KMS-11 (cell line): ENCODE data around the gene ASB7.

ENCODE experiments used
- H2AFZ ChIP-seq: fragments of 200-600 bp; sonication (generic); 2 replicates; pipeline ENCODE4 v1.6.1; 2016; ENCODE audit warnings: antibody characterized with exemption, mixed run types, low read depth
- H3K27ac ChIP-seq: fragments of 200-600 bp; sonication (generic); 2 replicates; pipeline ENCODE4 v1.6.1; 2016; ENCODE audit warnings: mild to moderate bottlenecking, mixed run types
- H3K27me3 ChIP-seq: fragments of 200-600 bp; sonication (generic); 2 replicates; pipeline ENCODE4 v1.6.1; 2017; ENCODE audit warnings: mild to moderate bottlenecking, low read depth, mixed run types, moderate library complexity; ENCODE audit not compliant: insufficient read depth
- H3K36me3 ChIP-seq: fragments of 200-600 bp; sonication (generic); 2 replicates; pipeline ENCODE4 v1.6.1; 2017; ENCODE audit warnings: mild to moderate bottlenecking, mixed run types; ENCODE audit not compliant: insufficient read depth
- H3K4me1 ChIP-seq: fragments of 200-600 bp; sonication (generic); 2 replicates; pipeline ENCODE4 v1.6.1; 2016; ENCODE audit warnings: mild to moderate bottlenecking, low read depth, mixed run types; ENCODE audit not compliant: poor library complexity, severe bottlenecking
- H3K4me2 ChIP-seq: fragments of 200-600 bp; sonication (generic); 2 replicates; pipeline ENCODE4 v1.7.0; 2016; ENCODE audit warnings: mild to moderate bottlenecking, mixed run types
- H3K4me3 ChIP-seq: fragments of 200-600 bp; sonication (generic); IDR thresholded peaks from 2 replicates; pipeline ENCODE4 v1.6.1; 2017; ENCODE audit warnings: low read depth, low read length, mixed read lengths; ENCODE audit not compliant: insufficient read depth
- H3K79me2 ChIP-seq: fragments of 200-600 bp; sonication (generic); 2 replicates; pipeline ENCODE4 v1.6.1; 2016; ENCODE audit warnings: low read depth, mixed run types; ENCODE audit not compliant: insufficient read depth
- H3K9ac ChIP-seq: fragments of 200-600 bp; sonication (generic); 2 replicates; pipeline ENCODE4 v1.6.1; 2016; ENCODE audit warnings: mild to moderate bottlenecking, mixed run types
- H4K20me1 ChIP-seq: fragments of 200-600 bp; sonication (generic); 2 replicates; pipeline ENCODE4 v1.6.1; 2016; ENCODE audit warnings: mild to moderate bottlenecking, mixed run types; ENCODE audit not compliant: insufficient read depth
- TF ChIP-seq, protein P1 (sequence below): fragments of 200-600 bp; sonication (generic); conservative IDR thresholded peaks from 2 replicates; pipeline ENCODE4 v1.6.1; 2017; ENCODE audit warnings: low read depth, mild to moderate bottlenecking, antibody characterized with exemption, low read length, moderate library complexity, mixed read lengths

ASB7 gene

DNA sequence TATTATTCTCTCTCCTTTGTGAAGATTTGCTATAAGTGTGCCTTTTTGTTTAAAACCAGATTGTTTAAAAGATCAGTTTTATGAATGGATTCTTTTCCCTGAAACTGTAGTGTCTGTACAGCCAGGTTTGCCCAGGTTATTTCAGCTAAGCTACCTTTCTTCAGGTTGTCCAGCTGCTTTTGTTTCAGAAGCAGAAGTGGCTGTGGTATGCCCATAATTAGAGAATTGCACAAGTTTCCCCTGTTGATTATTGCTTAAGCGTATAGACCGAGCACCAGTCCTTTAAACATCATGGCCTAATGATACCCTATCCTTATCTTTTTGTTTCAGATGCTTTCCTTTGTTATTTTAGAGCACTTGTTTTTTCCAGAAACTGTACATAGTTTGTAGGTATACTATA lies 10.2 kb downstream of the ASB7 start:
- no peak overlapping the region for H3K27ac ChIP-seq
- H3K4me1 ChIP-seq, result no peaks in the 10 kb centered on the region
- H3K4me2 ChIP-seq, result no peak overlapping the region
- no peak overlapping the region for H3K4me3 ChIP-seq
- TF ChIP-seq, protein P1, sequence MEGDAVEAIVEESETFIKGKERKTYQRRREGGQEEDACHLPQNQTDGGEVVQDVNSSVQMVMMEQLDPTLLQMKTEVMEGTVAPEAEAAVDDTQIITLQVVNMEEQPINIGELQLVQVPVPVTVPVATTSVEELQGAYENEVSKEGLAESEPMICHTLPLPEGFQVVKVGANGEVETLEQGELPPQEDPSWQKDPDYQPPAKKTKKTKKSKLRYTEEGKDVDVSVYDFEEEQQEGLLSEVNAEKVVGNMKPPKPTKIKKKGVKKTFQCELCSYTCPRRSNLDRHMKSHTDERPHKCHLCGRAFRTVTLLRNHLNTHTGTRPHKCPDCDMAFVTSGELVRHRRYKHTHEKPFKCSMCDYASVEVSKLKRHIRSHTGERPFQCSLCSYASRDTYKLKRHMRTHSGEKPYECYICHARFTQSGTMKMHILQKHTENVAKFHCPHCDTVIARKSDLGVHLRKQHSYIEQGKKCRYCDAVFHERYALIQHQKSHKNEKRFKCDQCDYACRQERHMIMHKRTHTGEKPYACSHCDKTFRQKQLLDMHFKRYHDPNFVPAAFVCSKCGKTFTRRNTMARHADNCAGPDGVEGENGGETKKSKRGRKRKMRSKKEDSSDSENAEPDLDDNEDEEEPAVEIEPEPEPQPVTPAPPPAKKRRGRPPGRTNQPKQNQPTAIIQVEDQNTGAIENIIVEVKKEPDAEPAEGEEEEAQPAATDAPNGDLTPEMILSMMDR, result no peak
- H3K9ac ChIP-seq, result no peak overlapping the region
- no peaks in the 10 kb centered on the region for H3K36me3 ChIP-seq
- no peak overlapping the region for H2AFZ ChIP-seq
- no peaks in the 10 kb centered on the region for H3K27me3 ChIP-seq
- no peaks in the 10 kb centered on the region for H3K79me2 ChIP-seq
- no peaks in the 10 kb centered on the region for H4K20me1 ChIP-seq

GRCh38 chr15:100613208-100613607 lies 10.8 kb downstream of the ASB7 start:
- no peaks in the 10 kb centered on the region for H3K27me3 ChIP-seq
- H3K9ac ChIP-seq, result no peak overlapping the region
- H3K36me3 ChIP-seq, result no peaks in the 10 kb centered on the region
- no peaks in the 10 kb centered on the region for H3K4me1 ChIP-seq
- no peak overlapping the region for H3K4me3 ChIP-seq
- H3K27ac ChIP-seq, result no peak overlapping the region
- no peaks in the 10 kb centered on the region for H3K79me2 ChIP-seq
- no peak overlapping the region for H2AFZ ChIP-seq
- no peaks in the 10 kb centered on the region for H4K20me1 ChIP-seq
- TF ChIP-seq, protein P1, result no peak
- no peak overlapping the region for H3K4me2 ChIP-seq

DNA sequence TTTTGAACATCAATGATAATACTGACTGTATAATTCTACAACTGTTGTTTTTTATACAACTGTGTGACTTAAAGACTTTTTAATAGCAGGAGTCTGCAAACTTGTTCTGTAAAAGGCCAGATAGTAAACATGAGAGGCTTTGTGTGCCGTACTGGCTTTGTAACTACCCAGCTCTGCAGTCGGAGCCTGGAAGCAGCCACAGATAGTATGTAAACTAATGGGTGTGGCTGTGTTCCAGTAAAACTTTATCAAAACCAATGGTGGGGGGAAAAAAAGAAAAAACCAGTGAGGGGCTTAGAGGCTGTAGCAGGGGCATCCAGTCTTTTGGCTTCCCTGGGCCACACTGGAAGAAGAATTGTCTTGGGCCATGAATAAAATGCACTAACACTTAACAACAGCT lies 11.9 kb downstream of the ASB7 start:
- TF ChIP-seq, protein P1, result no peak
- no peaks in the 10 kb centered on the region for H4K20me1 ChIP-seq
- no peaks in the 10 kb centered on the region for H3K79me2 ChIP-seq
- H3K4me1 ChIP-seq, result no peaks in the 10 kb centered on the region
- H2AFZ ChIP-seq, result no peak overlapping the region
- no peak overlapping the region for H3K9ac ChIP-seq
- H3K4me2 ChIP-seq, result no peak overlapping the region
- no peaks in the 10 kb centered on the region for H3K27me3 ChIP-seq
- H3K27ac ChIP-seq, result no peak overlapping the region
- H3K4me3 ChIP-seq, result no peak overlapping the region
- H3K36me3 ChIP-seq, result no peaks in the 10 kb centered on the region

DNA sequence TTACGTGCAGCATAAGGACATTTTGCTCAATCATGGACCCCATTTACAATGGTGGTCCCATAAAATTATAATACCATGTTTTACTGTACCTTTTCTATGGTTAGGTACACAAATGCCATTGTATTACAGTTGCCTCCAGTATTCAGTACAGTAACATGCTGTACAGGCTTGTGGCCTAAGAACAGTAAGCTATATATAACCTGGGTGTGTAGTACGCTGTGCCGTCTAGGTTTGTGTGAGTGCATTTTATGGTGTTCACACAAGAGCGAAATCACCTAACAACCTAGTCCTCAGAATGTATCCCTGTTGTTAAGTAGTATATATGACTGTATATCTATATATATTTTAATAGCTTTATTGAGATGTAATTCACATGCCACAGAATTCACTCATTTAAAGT lies 12.5 kb downstream of the ASB7 start:
- no peaks in the 10 kb centered on the region for H3K27me3 ChIP-seq
- no peak overlapping the region for H3K9ac ChIP-seq
- TF ChIP-seq, protein P1, result no peak
- no peaks in the 10 kb centered on the region for H4K20me1 ChIP-seq
- H3K4me1 ChIP-seq, result no peaks in the 10 kb centered on the region
- H3K4me3 ChIP-seq, result no peak overlapping the region
- no peak overlapping the region for H3K27ac ChIP-seq
- H3K4me2 ChIP-seq, result no peak overlapping the region
- H3K36me3 ChIP-seq, result no peaks in the 10 kb centered on the region
- H2AFZ ChIP-seq, result no peak overlapping the region
- H3K79me2 ChIP-seq, result no peaks in the 10 kb centered on the region
